Loucy (cell line): ENCODE measurements around the gene CAMLG.

Experiments
- CTCF ChIP-seq: fragments of 200-600 bp; sonication (generic); conservative IDR thresholded peaks from 2 replicates; pipeline ENCODE4 v1.5.1; 2014; ENCODE audit warnings: mild to moderate bottlenecking, antibody characterized with exemption, low read length
- EZH2phosphoT487 ChIP-seq: fragments of 200-600 bp; IDR thresholded peaks from 2 replicates; pipeline ENCODE4 v1.6.1; 2018; ENCODE audit warnings: antibody characterized with exemption, mild to moderate bottlenecking, moderate library complexity, borderline replicate concordance

GRCh38 chr5:134714120-134714519 is 24.2 kb upstream of the CAMLG start:
- TF ChIP-seq CTCF (no peak), EZH2phosphoT487 (no peak)
